ENCODE results near the gene NUMBL. TPM values are rescaled to one million over a fixed set of nuclear protein-coding genes. Genes with fewer than 3 reads are reported as not detected.
"Not testable (repeated sequence)": the region's sequence is repeated elsewhere in the genome, so short reads cannot be mapped to it uniquely, and the experiment has no call there.

The NUMBL gene
- total RNA-seq, 1 donor from 2014 or later: 63.8 TPM

- no peak for DNase-seq (ENCODE audit: low spot score)
Measured at GRCh38 chr19:40667602-40668001, 22.8 kb downstream of the NUMBL start.

- no peak for DNase-seq (ENCODE audit: low spot score)
Measured at GRCh38 chr19:40666803-40667438, 23.5 kb downstream of the NUMBL start.

- DNase-seq (ENCODE audit: low spot score): no peak
Measured at GRCh38 chr19:40663695-40664692, 26.5 kb downstream of the NUMBL start.

- peak; percentile 97 for DNase-seq (ENCODE audit: low spot score)
Measured at GRCh38 chr19:40662925-40663694, 27.3 kb downstream of the NUMBL start.

GRCh38 chr19:40661616-40662015, 28.8 kb downstream of the NUMBL start:
- no peak for DNase-seq (ENCODE audit: low spot score)

- DNase-seq (ENCODE audit: low spot score): no peak
Measured at GRCh38 chr19:40659566-40659965, 30.9 kb downstream of the NUMBL start.

GRCh38 chr19:40659116-40659515, 31.3 kb downstream of the NUMBL start:
- DNase-seq (ENCODE audit: low spot score): no peak

- no peak for DNase-seq (ENCODE audit: low spot score)
Measured at GRCh38 chr19:40658031-40658430, 32.4 kb downstream of the NUMBL start.

GRCh38 chr19:40655684-40656083, 34.8 kb downstream of the NUMBL start:
- not testable (repeated sequence) for DNase-seq (ENCODE audit: low spot score)

- not testable (repeated sequence) for DNase-seq (ENCODE audit: low spot score)
Measured at GRCh38 chr19:40652303-40652702, 38.1 kb downstream of the NUMBL start.

- DNase-seq (ENCODE audit: low spot score): no peak
Measured at GRCh38 chr19:40650749-40651305, 39.6 kb downstream of the NUMBL start.

GRCh38 chr19:40649903-40650675, 40.4 kb downstream of the NUMBL start:
- not testable (repeated sequence) for DNase-seq (ENCODE audit: low spot score)

GRCh38 chr19:40646743-40647254, 43.7 kb downstream of the NUMBL start:
- no peak for DNase-seq (ENCODE audit: low spot score)

GRCh38 chr19:40642757-40643305, 47.6 kb downstream of the NUMBL start:
- no peak for DNase-seq (ENCODE audit: low spot score)

GRCh38 chr19:40642051-40642706, 48.3 kb downstream of the NUMBL start:
- no peak for DNase-seq (ENCODE audit: low spot score)

- no peak for DNase-seq (ENCODE audit: low spot score)
Measured at GRCh38 chr19:40641281-40641680, 49.2 kb downstream of the NUMBL start.

GRCh38 chr19:40640744-40641143, 49.7 kb downstream of the NUMBL start:
- DNase-seq (ENCODE audit: low spot score): no peak

- DNase-seq (ENCODE audit: low spot score): no peak
Measured at GRCh38 chr19:40639638-40639982, 50.8 kb downstream of the NUMBL start.

GRCh38 chr19:40638327-40638726, 52.1 kb downstream of the NUMBL start:
- no peak for DNase-seq (ENCODE audit: low spot score)

Data from mesenteric fat pad (tissue), 1 donor.